Superior temporal gyrus (tissue), 1 donor: ENCODE data around the gene CDH23.

Experiments used
- DNase-seq: peaks from one replicate; pipeline ENCODE4 v3.0.0-alpha.2; 2016; ENCODE audit errors: extremely low spot score

CDH23 gene

DNA sequence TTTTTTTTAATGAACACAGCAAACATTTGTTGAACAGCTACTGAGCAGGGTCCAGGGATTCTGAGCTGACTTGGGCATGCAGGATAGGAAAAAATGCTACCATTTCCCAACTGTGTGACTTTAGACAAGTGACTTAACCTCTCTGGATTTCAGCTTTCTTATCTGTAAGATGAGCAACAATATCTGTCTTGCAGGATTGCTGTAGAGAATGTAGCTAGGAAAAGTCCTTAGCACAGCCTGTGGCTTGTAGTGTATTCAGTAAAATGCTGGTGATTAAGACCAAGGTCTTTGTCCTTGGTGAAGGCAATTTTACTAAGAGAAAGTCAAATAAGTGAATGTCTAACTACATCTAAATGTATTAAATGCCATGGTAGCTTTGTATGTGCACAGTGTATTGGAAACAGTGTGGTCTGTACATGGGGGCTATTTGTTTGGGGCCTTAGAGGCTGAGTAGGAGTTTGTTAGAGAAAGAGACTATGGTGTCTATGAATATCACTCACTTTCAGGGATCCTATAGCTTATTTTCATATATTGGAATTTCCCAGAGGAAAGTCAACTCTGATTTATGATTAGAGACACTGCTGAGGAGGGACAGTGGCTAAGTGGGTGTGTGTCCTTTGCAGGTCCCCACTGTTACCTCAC, 118.9 kb downstream of the CDH23 start:
- DNase-seq: no peak

GRCh38 chr10:71516890-71517289, 120.2 kb downstream of the CDH23 start:
- no peak for DNase-seq

DNA sequence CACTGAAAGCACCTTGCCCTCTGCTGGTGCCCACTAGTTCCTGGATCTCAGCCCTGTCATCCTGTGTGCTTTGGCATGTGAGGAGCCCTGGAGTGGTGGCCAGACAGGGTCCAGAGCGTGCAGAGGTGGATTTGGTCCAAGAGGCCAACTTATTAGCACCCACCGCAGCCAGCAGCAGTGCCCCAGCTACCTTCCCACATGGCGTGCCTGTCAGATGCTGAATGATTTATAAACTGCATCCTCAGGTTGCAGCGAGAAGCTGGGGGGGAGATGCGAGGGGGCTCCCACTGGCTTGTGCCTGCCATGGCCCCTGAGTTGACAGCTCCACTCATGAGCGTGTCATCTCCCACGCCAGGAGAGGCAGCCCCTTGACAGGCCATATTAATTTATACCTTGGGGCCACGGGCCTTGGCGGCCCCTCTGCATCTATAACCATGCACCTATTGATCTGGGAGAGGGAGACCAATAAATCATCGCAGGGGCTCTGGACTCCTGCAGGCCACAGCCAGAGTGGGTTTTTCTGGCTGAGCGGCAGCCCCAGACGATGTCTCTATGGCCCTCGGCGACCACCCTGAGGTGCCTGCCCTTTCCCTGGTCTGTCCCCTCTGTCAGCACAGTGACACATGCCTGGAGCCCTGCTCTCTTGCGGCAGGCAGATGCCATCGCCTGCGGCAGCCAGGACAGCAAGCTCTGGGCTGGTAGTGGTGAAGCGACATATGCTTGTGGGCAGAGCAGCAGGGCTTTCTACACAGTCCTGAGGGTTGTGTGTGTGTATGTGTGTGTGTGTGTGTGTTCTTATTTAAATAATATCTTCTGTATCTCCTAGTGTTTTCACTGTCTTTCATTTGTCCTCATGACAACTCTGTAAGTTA, 120.8 kb downstream of the CDH23 start:
- no peak for DNase-seq

DNA sequence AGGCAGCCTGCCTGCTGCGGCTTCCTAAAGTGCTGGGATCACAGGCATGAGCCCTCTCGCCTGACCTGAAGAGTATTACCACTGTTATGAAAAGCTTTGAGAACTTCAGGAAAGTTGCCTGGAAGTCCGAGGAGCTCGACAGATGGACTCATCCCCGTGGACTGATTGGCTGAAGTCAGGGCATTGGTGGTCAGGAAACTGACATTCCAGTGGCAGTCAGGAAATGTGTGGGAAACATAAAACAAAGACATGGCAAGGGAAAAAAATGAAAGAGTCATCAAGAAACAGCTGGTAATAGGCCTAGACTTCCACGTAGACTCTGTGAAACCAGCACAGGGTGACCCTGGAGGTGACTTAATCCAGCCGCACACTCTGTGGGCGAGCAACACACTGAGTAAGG, 123.3 kb downstream of the CDH23 start:
- no peak for DNase-seq

GRCh38 chr10:71521504-71522441, 125.1 kb downstream of the CDH23 start:
- no peak for DNase-seq

DNA sequence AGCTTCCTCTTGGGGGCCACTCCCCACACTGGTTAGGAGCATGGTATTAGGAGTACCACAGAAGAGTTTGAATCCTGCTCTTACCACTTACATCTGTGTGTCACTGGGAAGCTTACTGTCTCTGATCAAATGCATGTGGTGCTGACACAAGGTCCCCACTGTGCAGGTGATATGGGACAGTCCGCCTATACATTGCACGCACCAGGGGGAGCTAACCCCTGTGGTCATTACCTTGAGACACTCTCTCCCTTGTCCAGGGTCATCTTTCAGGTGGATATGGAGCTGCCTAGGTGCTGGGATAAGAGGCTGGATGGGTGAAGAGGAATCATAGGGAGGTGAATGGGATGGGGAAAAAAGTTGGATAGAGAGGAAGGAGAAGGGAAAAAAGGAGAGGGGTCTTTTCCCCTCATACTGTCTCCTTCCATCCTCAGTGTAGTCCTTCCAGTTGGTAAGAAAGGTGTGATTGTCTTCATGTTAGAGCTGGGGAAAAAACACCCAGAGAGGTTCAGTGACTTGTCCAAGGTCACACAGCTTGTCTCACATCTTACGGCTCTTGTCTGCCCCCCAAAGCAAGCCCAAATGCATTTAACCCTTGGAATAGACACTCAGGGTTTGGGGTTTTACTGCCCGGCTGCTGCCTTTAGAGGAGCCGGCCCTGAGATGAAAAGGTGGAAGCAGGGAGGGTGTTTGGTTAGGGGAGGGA, 125.9 kb downstream of the CDH23 start:
- no peak for DNase-seq

DNA sequence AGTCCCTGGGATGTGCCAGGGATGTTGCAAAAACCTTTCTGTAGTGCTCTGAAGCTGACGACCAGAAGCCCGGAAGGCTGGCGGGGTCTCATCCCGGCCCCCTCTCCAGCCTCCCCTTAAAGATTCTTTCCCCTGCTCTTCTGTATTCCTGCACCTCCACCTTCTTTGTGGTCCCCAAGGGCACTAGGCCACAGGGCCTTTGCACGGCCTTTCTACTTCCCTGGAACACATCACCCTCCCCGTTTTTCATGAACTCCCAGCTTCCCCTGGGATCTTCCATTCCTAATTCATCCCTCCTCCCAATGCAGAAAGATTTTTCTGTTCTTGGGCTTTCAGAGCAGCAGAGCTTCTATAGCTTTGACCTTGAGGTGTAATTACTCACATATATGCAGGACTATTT, 127.0 kb downstream of the CDH23 start:
- no peak for DNase-seq

GRCh38 chr10:71525092-71525491, 128.4 kb downstream of the CDH23 start:
- DNase-seq: no peak

- no peak for DNase-seq
Observed at GRCh38 chr10:71525721-71526120, 129.0 kb downstream of the CDH23 start.

- no peak for DNase-seq
Observed at GRCh38 chr10:71526653-71527052, 129.9 kb downstream of the CDH23 start.

DNA sequence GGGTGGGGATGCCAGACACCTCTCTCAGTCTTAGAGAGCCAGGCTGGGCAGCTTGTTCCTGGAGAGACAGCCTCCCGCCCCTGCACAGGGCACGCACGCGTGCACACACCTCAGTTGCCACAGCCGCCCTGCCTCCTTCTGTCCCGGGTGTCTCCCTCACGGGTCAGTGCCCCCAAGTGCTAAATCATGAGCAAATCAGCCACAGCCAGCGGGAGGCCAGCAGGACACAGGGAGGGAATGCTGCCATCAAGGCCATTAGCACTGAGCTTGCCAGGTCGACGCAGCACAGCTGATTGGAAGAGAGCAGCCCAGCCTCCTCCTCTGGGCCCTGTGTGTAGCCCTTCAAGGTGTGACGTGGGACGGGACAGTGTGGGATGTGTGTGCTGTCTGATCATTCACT, 130.4 kb downstream of the CDH23 start:
- no peak for DNase-seq

- no peak for DNase-seq
Observed at GRCh38 chr10:71528371-71529206, 131.9 kb downstream of the CDH23 start.

DNA sequence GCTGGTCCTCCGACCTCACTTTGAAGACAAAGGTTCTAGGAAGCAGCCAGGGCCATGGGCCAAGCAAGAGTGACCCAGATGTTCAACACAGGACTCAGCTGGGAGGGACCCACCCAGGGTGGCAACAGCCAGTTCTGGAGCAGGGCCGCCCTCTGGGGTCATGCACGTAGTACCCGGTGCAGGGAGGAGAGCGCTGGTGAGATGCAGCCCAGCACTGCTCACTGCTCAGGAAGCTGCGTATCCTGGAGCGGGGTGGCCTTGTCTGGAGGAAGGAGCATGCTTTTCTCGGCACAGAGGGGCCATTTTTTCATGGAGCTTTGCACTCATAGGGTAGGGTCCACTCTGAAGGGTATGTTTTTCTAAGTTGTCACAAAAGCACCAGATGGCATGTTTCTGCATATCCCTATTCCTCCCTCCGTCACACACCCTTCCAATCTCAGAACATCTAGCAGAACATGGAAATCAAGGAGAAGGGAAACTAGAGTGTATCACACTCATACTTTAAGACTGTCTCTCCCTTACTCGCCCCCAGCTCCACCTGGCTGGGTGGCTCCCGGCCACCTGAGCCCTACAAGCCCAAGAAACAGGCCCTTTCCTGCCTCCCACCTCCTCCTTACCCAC, 132.6 kb downstream of the CDH23 start:
- DNase-seq: no peak

GRCh38 chr10:71530781-71531180, 134.1 kb downstream of the CDH23 start:
- no peak for DNase-seq

DNA sequence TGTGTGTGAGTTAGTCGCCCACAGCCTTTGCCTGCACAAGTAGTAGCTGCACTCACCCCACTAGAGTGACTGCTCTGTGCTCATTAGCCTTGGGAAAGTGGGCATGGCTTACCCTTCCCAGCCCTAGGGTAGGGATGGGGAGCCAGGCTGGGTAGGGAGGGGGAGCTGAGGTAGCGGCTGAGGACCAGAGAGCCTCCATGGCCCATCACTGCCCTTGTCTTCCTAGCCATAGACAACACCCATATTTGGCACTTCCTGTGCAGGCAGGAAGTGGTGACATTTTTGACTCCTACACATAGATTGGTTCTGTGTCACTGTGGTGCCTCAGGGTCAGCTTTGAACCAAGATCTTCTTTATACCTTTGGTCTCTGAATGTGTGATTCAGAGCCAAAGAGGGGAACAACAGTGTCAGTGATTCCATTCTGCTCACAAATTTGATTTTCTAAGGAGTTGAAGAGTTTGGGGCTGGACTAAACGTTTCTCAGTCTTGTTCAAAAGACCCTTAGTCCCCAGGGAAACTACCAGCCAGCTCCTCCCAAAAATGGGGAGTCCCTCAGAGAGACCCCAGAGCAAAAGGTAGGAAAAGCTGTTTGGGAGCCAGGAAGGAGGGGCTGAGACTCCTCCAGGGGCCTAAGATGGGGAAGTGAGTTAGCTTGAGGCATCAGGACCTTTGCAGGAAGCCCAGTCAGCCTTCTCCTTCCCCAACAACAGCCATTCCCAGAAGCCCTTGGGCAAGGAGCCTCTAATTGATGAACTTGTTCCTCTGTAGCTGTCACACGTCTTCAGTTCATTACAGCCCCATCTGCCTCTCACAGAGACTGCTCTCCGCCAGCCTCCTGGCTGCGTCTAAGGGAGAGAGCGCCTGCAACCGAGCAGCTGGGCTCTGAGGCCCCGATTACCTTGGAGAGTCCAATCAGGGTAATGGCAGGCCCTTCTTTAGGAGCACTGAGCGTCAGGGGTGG, 135.0 kb downstream of the CDH23 start:
- DNase-seq: no peak

DNA sequence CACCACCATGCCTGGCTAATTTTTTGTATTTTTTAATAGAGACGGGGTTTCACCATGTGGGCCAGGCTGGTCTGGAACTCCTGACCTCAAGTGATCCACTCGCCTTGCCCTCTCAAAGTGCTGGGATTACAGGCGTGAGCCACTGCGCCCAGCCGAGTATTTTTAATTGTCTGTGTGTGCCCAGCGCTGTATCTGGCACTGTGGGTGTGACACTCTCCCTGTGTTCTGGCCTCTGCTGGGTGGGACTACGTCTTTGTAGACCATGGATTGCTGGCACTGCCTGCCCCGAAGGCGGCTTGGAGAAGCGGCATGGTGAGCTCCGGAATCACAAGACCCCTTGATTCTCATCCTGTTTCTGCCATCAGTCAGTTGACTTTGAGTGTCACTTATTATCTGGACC, 136.2 kb downstream of the CDH23 start:
- DNase-seq: no peak

GRCh38 chr10:71533936-71534335, 137.2 kb downstream of the CDH23 start:
- no peak for DNase-seq

GRCh38 chr10:71534568-71535194, 138.0 kb downstream of the CDH23 start:
- no peak for DNase-seq

DNA sequence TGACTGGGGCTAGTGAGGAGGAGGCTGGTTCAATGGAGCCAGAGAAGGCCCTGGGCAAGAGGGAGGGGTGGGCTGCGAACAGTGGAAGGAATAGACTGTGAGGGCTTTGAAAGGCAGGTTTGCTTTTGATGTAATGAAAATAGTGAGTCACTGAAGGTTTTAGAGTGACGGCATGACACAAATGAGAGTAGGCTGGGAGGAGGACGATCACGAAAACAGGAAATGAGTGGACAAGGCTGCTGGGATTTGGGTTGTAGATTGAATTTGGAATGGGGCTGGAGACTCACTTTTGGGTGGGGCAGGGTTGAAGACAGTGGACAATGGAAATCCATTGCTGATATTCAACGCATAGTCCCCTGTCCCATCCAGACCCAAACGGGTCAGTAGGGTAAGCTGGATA, 139.6 kb downstream of the CDH23 start:
- no peak for DNase-seq
